Panc1 (cell line): ENCODE measurements around the gene DSCAML1. TPM values are rescaled to one million over a fixed set of nuclear protein-coding genes. Genes with fewer than 3 reads are reported as not detected.
A peak's percentile ranks its signal among the peaks of the same experiment; 100 is the strongest.

Experiments used
- ATAC-seq: fragments of 200-7000 bp; cut with Tn5 transposase; 2 replicates; pipeline ENCODE4 v1.9.1; 2020; ENCODE audit warnings: mild to moderate bottlenecking, moderate library complexity
- BruUV-seq: library from RNA; stranded (reverse); fragments of 400-500 nt; replicated peaks from 2 replicates; lab custom pipeline; 2021; lab: Mats Ljungman, UMichigan
- CTCF ChIA-PET: fragments of 300-600 bp; sonication (Branson Sonifier 250); formaldehyde crosslinking; loops from one replicate; lab custom pipeline; 2022; ENCODE audit warnings: antibody characterized with exemption; lab: Charles Lee
- POLR2A ChIA-PET: fragments of 300-600 bp; sonication (Branson Sonifier 250); formaldehyde crosslinking; loops from one replicate; lab custom pipeline; 2022; ENCODE audit warnings: antibody characterized with exemption; lab: Charles Lee
- DNase-seq: peaks from one replicate; pipeline ENCODE4 v3.0.0-alpha.2; 2010; ENCODE audit warnings: low read depth, low spot score
- H3K27ac ChIP-seq: 2 replicates; pipeline ENCODE4 v1.5.1; 2011; ENCODE audit warnings: mild to moderate bottlenecking, low read length, inconsistent platforms
- H3K27me3 ChIP-seq: fragments of 200-500 bp; sonication (Bioruptor generic); 2 replicates; pipeline ENCODE4 v1.6.0; 2014; ENCODE audit warnings: low read length, inconsistent platforms; ENCODE audit not compliant: control insufficient read depth, insufficient read depth
- H3K36me3 ChIP-seq: fragments of 200-500 bp; sonication (Bioruptor generic); 2 replicates; pipeline ENCODE4 v1.5.1; 2014; ENCODE audit warnings: inconsistent platforms, mild to moderate bottlenecking, low read length, moderate library complexity; ENCODE audit not compliant: control insufficient read depth, insufficient read depth
- H3K4me1 ChIP-seq: 2 replicates; pipeline ENCODE4 v1.5.1; 2011; ENCODE audit warnings: inconsistent platforms, mild to moderate bottlenecking, low read length, moderate library complexity; ENCODE audit not compliant: control insufficient read depth, insufficient read depth
- H3K4me3 ChIP-seq, 2 experiments: 2 replicates each; pipeline ENCODE4 v1.5.1; 2011 to 2012; ENCODE audit warnings: low read depth in 2 of 2, low read length in 2 of 2, mild to moderate bottlenecking in 2 of 2, inconsistent platforms in 1 of 2, moderate library complexity in 1 of 2
- H3K9me3 ChIP-seq: fragments of 200-500 bp; sonication (Bioruptor generic); 2 replicates; pipeline ENCODE4 v1.5.1; 2014; ENCODE audit warnings: low read depth, mild to moderate bottlenecking, inconsistent platforms, low read length, moderate library complexity; ENCODE audit not compliant: control insufficient read depth, insufficient read depth
- CTCF ChIP-seq: fragments of 450-650 bp; IDR thresholded peaks from 2 replicates; pipeline ENCODE4 v1.5.1; 2017; ENCODE audit warnings: mild to moderate bottlenecking
- POLR2AphosphoS5 ChIP-seq: IDR thresholded peaks from 2 replicates; pipeline ENCODE4 v1.6.1; 2012; ENCODE audit warnings: mild to moderate bottlenecking, low read depth, low read length, moderate library complexity
- REST ChIP-seq, 2 experiments: IDR thresholded peaks; 2 replicates each; pipeline ENCODE4 v1.6.1; 2011 to 2012; ENCODE audit warnings: low read depth in 2 of 2, control low read depth in 1 of 2, low read length in 1 of 2, mild to moderate bottlenecking in 1 of 2, moderate library complexity in 1 of 2; ENCODE audit not compliant: insufficient read depth in 1 of 2
- SIN3A ChIP-seq: IDR thresholded peaks from 2 replicates; pipeline ENCODE4 v1.6.1; 2012; ENCODE audit warnings: low read depth, mild to moderate bottlenecking, low read length, moderate library complexity, borderline replicate concordance; ENCODE audit not compliant: insufficient read depth
- TCF7L2 ChIP-seq: IDR thresholded peaks from 2 replicates; pipeline ENCODE4 v1.6.1; 2011; ENCODE audit warnings: mild to moderate bottlenecking, low read depth, low read length, inconsistent platforms
- in situ Hi-C: cut with HindIII; loops from 2 replicates; pipeline ENCODE4 v1.10.0; 2016; ENCODE audit warnings: low sequenced_read_pairs, low pct_unique_long_range_greater_than_20kb
- intact Hi-C: fragments of 100-400 bp; cut with micrococcal nuclease; formaldehyde crosslinking; loops from one replicate; pipeline ENCODE4 v1.10.0; 2022; ENCODE audit not compliant: unreplicated experiment
- total RNA-seq: library from RNA; stranded (reverse); gene quantifications from one replicate; pipeline ENCODE4 v1.2.1, GENCODE V29; 2021; ENCODE audit not compliant: unreplicated experiment

Gene DSCAML1
- total RNA-seq, 1 experiment from 2014 or later = 1.6 TPM

DNA sequence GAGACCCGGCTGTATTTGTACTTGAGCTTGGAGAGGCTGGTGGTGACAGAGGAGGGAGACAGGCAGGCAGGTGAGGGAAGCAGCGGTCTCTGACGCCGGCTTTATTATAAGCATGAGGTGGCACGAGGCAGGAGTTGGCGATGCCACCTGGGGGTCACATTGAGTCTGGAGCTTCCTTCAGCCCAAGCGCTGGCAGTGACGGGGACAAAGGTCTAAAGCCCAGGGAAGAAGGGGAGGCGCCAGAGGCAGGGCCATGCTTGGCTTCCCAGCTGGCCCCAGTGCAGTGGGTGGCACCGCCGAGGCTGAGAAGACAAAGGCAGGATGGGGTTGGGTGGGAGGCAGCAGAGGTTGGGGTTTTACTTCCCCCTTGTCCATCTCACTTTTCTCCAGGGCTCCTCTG lies 23.1 kb upstream of the DSCAML1 start:
- Histone ChIP-seq H3K27me3 (no peaks in the 10 kb centered on the region; the same call in 1 of the 2 replicates), H3K9me3 (no peaks in the 10 kb centered on the region), H3K36me3 (no peaks in the 10 kb centered on the region), H3K4me3 (no peak overlapping the region), H3K4me1 (peaks cover 20% of the 10 kb centered on the region), H3K27ac (no peak overlapping the region)
- in situ Hi-C loops (loop anchor here (25.0 kb wide), 1 partner anchor 383 kb away; no protein-coding TSS in a partner anchor), intact Hi-C loops (loop anchor here (5.0 kb wide), 1 partner anchor 232 kb away; no protein-coding TSS in a partner anchor)
- BruUV-seq = no TSS peak
- CTCF ChIA-PET = interaction anchor here (0.7 to 3.7 kb wide), 3 partner anchors 57 to 394 kb away, joined by 3 to 25 read pairs (median 13); no protein-coding TSS in a partner anchor
- DNase-seq (no peak), ATAC-seq (no peak)
- TF ChIP-seq SIN3A = no peak
- TF ChIP-seq TCF7L2 = no peak
- TF ChIP-seq REST (IDR thresholded peaks at IDR 0.05; ENCODE audit: insufficient read depth in 1 of 2, low read depth in 2 of 2, low read length in 1 of 2) = no peak
- no peak for TF ChIP-seq CTCF
- TF ChIP-seq POLR2AphosphoS5 = no peak
- POLR2A ChIA-PET = no interaction called here

GRCh38 chr11:117819096-117820040 lies 22.4 kb upstream of the DSCAML1 start:
- in situ Hi-C loops = loop anchor here (25.0 kb wide), 1 partner anchor 382 kb away; no protein-coding TSS in a partner anchor
- ChIA-PET POLR2A (no interaction called here), CTCF (interaction anchor here (0.7 to 3.7 kb wide), 8 partner anchors 12 to 393 kb away, joined by 3 to 25 read pairs (median 6); no protein-coding TSS in a partner anchor)
- Histone ChIP-seq H3K9me3 (no peaks in the 10 kb centered on the region), H3K4me3 (no peak overlapping the region), H3K4me1 (peaks cover 20% of the 10 kb centered on the region), H3K27ac (no peak overlapping the region), H3K27me3 (no peaks in the 10 kb centered on the region; the same call in 1 of the 2 replicates), H3K36me3 (no peaks in the 10 kb centered on the region)
- no TSS peak for BruUV-seq
- DNase-seq (no peak), ATAC-seq (peak; percentile 65)
- intact Hi-C loops = loop anchor here (5.0 kb wide), 1 partner anchor 233 kb away; no protein-coding TSS in a partner anchor
- TF ChIP-seq POLR2AphosphoS5 (no peak), TCF7L2 (no peak), CTCF (peak; percentile 90), SIN3A (no peak), REST (IDR thresholded peaks at IDR 0.05; ENCODE audit: insufficient read depth in 1 of 2, low read depth in 2 of 2, low read length in 1 of 2) (no peak)
